Activated T-cell treated with anti-CD3 and anti-CD28 coated beads for 4 hours (primary cell): ENCODE data around the gene DEPDC5.
"Not testable (repeated sequence)": the region's sequence is repeated elsewhere in the genome, so short reads cannot be mapped to it uniquely, and the experiment has no call there.

Source experiments
- DNase-seq: peaks from one replicate; pipeline ENCODE4 v3.0.0-alpha.2; 2020

Gene DEPDC5

GRCh38 chr22:31750365-31751284, 3.2 kb upstream of the DEPDC5 start:
- DNase-seq: no peak

GRCh38 chr22:31752096-31752847, 1.5 kb upstream of the DEPDC5 start:
- DNase-seq: no peak

GRCh38 chr22:31753005-31753633, 700 bp upstream of the DEPDC5 start:
- peak; percentile 5 for DNase-seq

DNA sequence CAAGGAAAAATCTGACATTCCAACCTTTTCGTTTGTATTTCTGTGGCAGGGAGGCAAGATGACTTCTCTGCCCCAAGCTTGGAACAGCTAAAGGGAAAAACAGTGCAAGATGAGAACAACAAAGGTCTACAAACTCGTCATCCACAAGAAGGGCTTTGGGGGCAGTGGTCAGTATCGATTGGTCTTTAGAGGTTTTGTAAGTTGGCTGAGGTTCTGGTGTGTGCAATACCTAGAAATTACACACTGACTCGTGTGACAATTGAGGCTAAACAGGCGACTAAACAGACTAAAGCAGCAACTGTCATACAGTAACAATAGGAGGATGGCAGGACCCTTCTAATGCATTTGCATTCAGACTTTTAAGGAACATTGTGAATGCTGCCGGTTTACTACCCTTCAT, 994 bp downstream of the DEPDC5 start:
- DNase-seq: no peak

DNA sequence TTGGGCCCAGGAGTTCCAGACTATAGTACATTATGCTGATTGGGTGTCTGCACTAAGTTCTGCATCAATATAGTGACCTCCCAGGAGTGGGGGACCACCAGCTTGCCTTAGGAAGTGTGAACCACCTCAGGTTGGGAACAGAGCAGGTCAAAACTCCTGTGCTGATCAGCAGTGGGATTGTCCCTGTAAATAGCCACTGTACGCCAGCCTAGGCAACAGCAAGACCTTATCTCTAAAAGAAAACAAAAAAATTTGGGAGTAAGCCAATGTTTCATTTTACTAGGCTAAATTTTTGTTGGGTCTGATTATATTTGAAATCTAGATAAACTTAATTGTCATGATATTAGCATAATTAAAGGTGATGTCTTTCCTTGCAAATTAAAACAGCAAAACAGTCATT, 3.4 kb downstream of the DEPDC5 start:
- DNase-seq: no peak

DNA sequence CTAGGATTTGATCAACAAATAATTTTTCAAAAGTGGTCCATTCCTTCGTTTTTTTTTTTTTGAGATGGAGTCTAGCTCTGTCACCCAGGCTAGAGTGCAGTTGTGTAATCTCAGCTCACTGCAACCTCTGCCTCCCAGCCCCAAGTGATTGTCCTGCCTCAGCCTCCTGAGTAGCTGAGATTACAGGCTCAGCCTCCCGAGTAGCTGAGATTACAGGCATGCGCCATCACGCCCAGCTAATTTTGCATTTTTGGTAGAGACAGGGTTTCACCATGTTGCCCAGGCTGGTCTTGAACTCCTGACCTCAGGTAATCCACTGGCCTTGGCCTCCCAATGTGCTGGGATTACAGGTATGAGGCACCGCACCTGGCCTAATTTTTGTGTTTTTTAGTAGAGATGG, 5.0 kb downstream of the DEPDC5 start:
- DNase-seq: not testable (repeated sequence)

DNA sequence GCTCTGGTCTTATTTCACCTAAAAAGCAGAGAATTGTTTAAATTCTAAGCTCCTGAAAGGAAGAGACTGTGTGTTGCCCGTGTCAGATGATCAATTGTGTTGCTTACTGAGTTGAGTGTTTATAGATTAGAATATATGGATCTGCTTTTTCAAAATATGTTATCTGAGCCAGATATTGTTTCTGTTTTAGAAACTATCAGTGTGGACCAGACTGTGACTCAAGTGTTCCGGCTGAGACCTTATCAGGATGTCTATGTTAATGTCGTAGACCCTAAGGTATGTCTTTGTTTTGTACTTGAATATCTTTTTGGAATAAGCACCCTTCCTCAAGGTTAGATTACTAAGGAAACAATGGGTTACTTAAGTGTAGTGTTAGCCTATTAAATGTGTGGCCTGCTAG, 11.0 kb downstream of the DEPDC5 start:
- DNase-seq: no peak

- no peak for DNase-seq
These were observed 14.7 kb downstream of the DEPDC5 start for GRCh38 chr22:31768422-31769059.

GRCh38 chr22:31773416-31773815, 19.6 kb downstream of the DEPDC5 start:
- no peak for DNase-seq

GRCh38 chr22:31776231-31776630, 22.4 kb downstream of the DEPDC5 start:
- DNase-seq: no peak

GRCh38 chr22:31789803-31790202, 36.0 kb downstream of the DEPDC5 start:
- DNase-seq: no peak

- no peak for DNase-seq
These were observed 36.4 kb downstream of the DEPDC5 start for GRCh38 chr22:31790240-31790639.

DNA sequence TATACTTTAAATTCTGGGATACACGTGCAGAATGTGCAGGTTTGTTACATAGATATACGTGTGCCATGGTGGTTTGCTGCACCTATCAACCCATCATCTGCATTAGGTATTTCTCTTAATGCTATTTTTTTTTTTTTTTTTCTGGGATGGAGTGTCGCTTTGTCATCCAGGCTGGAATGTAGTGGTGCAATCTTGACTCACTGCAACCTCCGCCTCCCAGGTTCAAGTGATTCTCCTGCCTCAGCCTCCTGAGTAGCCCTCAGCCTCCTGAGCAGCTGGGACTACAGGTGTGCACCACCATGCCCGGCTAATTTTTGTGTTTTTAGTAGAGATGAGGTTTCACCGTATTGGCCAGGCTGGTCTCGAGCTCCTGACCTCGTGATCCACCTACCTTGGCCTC, 45.5 kb downstream of the DEPDC5 start:
- DNase-seq: not testable (repeated sequence)

- DNase-seq: no peak
These were observed 46.2 kb downstream of the DEPDC5 start for GRCh38 chr22:31800065-31800464.

- DNase-seq: not testable (repeated sequence)
These were observed 47.0 kb downstream of the DEPDC5 start for GRCh38 chr22:31800861-31801260.

GRCh38 chr22:31802575-31802974, 48.8 kb downstream of the DEPDC5 start:
- DNase-seq: no peak

GRCh38 chr22:31806751-31807150, 52.9 kb downstream of the DEPDC5 start:
- no peak for DNase-seq

- DNase-seq: no peak
These were observed 59.3 kb downstream of the DEPDC5 start for GRCh38 chr22:31812977-31813605.

DNA sequence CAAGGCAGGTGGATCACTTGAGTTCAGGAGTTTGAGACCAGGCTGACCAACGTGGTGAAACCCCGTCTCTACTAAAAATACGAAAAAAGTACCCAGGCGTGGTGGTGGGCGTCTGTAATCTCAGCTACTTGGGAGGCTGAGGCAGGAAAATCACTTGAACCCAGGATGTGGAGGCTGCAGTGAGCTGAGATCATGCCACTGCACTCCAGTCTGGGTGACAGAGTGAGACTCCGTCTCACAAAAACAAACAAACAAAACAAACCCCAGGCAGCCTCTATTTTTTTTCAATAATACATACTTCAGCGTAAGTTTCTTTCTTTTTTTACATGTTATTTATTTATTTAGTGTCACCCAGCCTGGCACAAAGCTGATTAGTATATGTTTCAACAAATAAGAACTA, 60.1 kb downstream of the DEPDC5 start:
- not testable (repeated sequence) for DNase-seq

GRCh38 chr22:31814942-31815341, 61.1 kb downstream of the DEPDC5 start:
- DNase-seq: no peak

- DNase-seq: not testable (repeated sequence)
These were observed 61.6 kb downstream of the DEPDC5 start for GRCh38 chr22:31815383-31815814.

DNA sequence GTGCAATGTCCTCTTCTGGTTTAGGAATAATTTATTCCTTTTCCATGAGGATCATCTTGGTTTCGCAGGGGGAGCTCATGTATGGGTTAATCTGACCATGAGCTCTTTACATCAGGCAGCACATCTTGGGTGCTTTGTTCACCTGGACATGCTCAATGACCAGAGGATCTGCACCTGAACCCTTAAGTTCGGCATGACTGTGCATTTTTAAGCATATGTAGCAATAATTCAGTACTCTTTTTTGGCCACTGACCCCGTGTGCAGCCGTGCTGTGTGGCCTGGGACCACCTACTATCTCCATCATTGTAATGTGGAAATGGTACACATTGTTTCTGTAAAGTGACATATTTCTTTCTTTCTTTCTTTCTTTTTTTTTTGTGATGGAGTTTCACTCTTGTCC, 62.9 kb downstream of the DEPDC5 start:
- no peak for DNase-seq
